Adipocyte (in vitro differentiated cells): ENCODE results near the gene NDUFS6.
A peak's percentile ranks its signal among the peaks of the same experiment; 100 is the strongest.

Experiments
- DNase-seq: peaks from one replicate; pipeline ENCODE4 v3.0.0-alpha.2; 2015; ENCODE audit warnings: low read depth
- H3K27me3 ChIP-seq: replicated peaks from 2 replicates; pipeline ENCODE4 v1.7.0; 2013; ENCODE audit warnings: mild to moderate bottlenecking, low read length, moderate library complexity; ENCODE audit not compliant: control insufficient read depth, insufficient read depth
- H3K36me3 ChIP-seq: 2 replicates; pipeline ENCODE4 v1.7.0; 2013; ENCODE audit warnings: low read length, mild to moderate bottlenecking, moderate library complexity; ENCODE audit not compliant: control insufficient read depth, insufficient read depth, severe bottlenecking
- H3K4me1 ChIP-seq: 2 replicates; pipeline ENCODE4 v1.7.0; 2013; ENCODE audit warnings: mild to moderate bottlenecking, low read length, moderate library complexity; ENCODE audit not compliant: control insufficient read depth, insufficient read depth
- H3K4me3 ChIP-seq: 2 replicates; pipeline ENCODE4 v1.7.0; 2013; ENCODE audit warnings: mild to moderate bottlenecking, low read length, moderate library complexity
- H3K9ac ChIP-seq: 2 replicates; pipeline ENCODE4 v1.7.0; 2013; ENCODE audit warnings: mild to moderate bottlenecking, low read length, moderate library complexity
- H3K9me3 ChIP-seq: 2 replicates; pipeline ENCODE4 v1.7.0; 2013; ENCODE audit warnings: mild to moderate bottlenecking, low read length, moderate library complexity; ENCODE audit not compliant: control insufficient read depth

The NDUFS6 gene

GRCh38 chr5:1760231-1760630 lies 41.0 kb upstream of the NDUFS6 start:
- Histone ChIP-seq H3K36me3 (no peaks in the 10 kb centered on the region), H3K9ac (no peak overlapping the region), H3K4me1 (peaks cover 10% of the 10 kb centered on the region), H3K4me3 (no peak overlapping the region), H3K9me3 (peaks cover 8% of the 10 kb centered on the region), H3K27me3 (peaks cover 41% of the 10 kb centered on the region)
- DNase-seq = no peak

GRCh38 chr5:1760656-1761452 lies 40.4 kb upstream of the NDUFS6 start:
- H3K4me3 ChIP-seq = no peak overlapping the region
- peaks cover 35% of the 10 kb centered on the region for H3K27me3 ChIP-seq
- DNase-seq = no peak
- H3K4me1 ChIP-seq = peaks cover 10% of the 10 kb centered on the region
- H3K9ac ChIP-seq = no peak overlapping the region
- no peaks in the 10 kb centered on the region for H3K36me3 ChIP-seq
- peaks cover 8% of the 10 kb centered on the region for H3K9me3 ChIP-seq

- Histone ChIP-seq H3K27me3 (peaks cover 34% of the 10 kb centered on the region), H3K4me1 (peaks cover 10% of the 10 kb centered on the region), H3K9ac (no peak overlapping the region), H3K4me3 (no peak overlapping the region), H3K9me3 (peaks cover 8% of the 10 kb centered on the region), H3K36me3 (no peaks in the 10 kb centered on the region)
- no peak for DNase-seq
Observed at GRCh38 chr5:1761453-1761755, 39.8 kb upstream of the NDUFS6 start.

GRCh38 chr5:1762121-1762882 lies 38.9 kb upstream of the NDUFS6 start:
- Histone ChIP-seq H3K36me3 (no peaks in the 10 kb centered on the region), H3K9me3 (peaks cover 8% of the 10 kb centered on the region), H3K9ac (no peak overlapping the region), H3K4me1 (peaks cover 10% of the 10 kb centered on the region), H3K4me3 (no peak overlapping the region), H3K27me3 (peaks cover 39% of the 10 kb centered on the region)
- no peak for DNase-seq

- H3K4me3 ChIP-seq = no peak overlapping the region
- peaks cover 8% of the 10 kb centered on the region for H3K9me3 ChIP-seq
- H3K36me3 ChIP-seq = no peaks in the 10 kb centered on the region
- H3K9ac ChIP-seq = no peak overlapping the region
- peaks cover 10% of the 10 kb centered on the region for H3K4me1 ChIP-seq
- no peak for DNase-seq
- H3K27me3 ChIP-seq = peaks cover 35% of the 10 kb centered on the region
Observed at GRCh38 chr5:1762883-1763547, 38.2 kb upstream of the NDUFS6 start.

- Histone ChIP-seq H3K9me3 (peaks cover 4% of the 10 kb centered on the region), H3K36me3 (no peaks in the 10 kb centered on the region), H3K9ac (no peak overlapping the region), H3K4me3 (no peak overlapping the region), H3K27me3 (peaks cover 32% of the 10 kb centered on the region), H3K4me1 (peaks cover 10% of the 10 kb centered on the region)
- peak; percentile 83 for DNase-seq
Observed at GRCh38 chr5:1763548-1763911, 37.7 kb upstream of the NDUFS6 start.

- DNase-seq = no peak
- H3K9me3 ChIP-seq = no peaks in the 10 kb centered on the region
- no peak overlapping the region for H3K4me3 ChIP-seq
- peaks cover 30% of the 10 kb centered on the region for H3K27me3 ChIP-seq
- H3K36me3 ChIP-seq = no peaks in the 10 kb centered on the region
- no peak overlapping the region for H3K9ac ChIP-seq
- H3K4me1 ChIP-seq = peaks cover 10% of the 10 kb centered on the region
Observed at GRCh38 chr5:1763960-1764605, 37.1 kb upstream of the NDUFS6 start.

- Histone ChIP-seq H3K36me3 (no peaks in the 10 kb centered on the region), H3K9me3 (no peaks in the 10 kb centered on the region), H3K4me1 (peaks cover 10% of the 10 kb centered on the region), H3K27me3 (peaks cover 30% of the 10 kb centered on the region), H3K9ac (no peak overlapping the region), H3K4me3 (no peak overlapping the region)
- no peak for DNase-seq
Observed at GRCh38 chr5:1764606-1764960, 36.6 kb upstream of the NDUFS6 start.

- peaks cover 31% of the 10 kb centered on the region for H3K27me3 ChIP-seq
- H3K4me1 ChIP-seq = peaks cover 10% of the 10 kb centered on the region
- H3K4me3 ChIP-seq = no peak overlapping the region
- no peaks in the 10 kb centered on the region for H3K36me3 ChIP-seq
- DNase-seq = no peak
- H3K9ac ChIP-seq = no peak overlapping the region
- H3K9me3 ChIP-seq = no peaks in the 10 kb centered on the region
Observed at GRCh38 chr5:1765141-1765879, 35.9 kb upstream of the NDUFS6 start.

GRCh38 chr5:1765880-1766235 lies 35.3 kb upstream of the NDUFS6 start:
- no peak for DNase-seq
- Histone ChIP-seq H3K4me3 (no peak overlapping the region), H3K27me3 (peaks cover 31% of the 10 kb centered on the region), H3K36me3 (no peaks in the 10 kb centered on the region), H3K9ac (no peak overlapping the region), H3K4me1 (peaks cover 10% of the 10 kb centered on the region), H3K9me3 (no peaks in the 10 kb centered on the region)
